Activated CD4-positive, alpha-beta T cell treated with anti-CD3 and anti-CD28 coated beads, Interleukin-2, amount 50 U/mL, for 4 hours (primary cell): ENCODE measurements around the gene CROCC2.

Experiments
- DNase-seq, 2 experiments: peaks; one replicate each; pipeline ENCODE4 v3.0.0-alpha.2; 2020

CROCC2 gene

DNA sequence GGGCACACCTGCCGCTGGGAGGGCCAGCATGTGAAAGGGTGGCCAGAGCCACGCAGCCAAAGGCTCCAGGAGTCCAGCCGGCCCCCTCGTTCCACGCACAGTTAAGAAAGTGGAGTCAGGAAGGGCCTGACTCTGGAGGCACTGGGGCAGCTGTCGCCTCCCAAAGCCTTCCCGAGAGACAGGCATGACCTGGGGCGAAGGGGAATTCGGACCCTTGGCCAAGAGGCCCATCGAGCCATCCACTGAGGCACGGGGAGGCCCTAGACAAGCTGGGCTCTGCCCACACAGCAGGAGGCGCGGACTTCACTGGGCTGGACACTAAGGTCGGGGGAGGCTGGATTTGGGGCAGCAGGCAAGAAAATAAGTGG is 53.8 kb downstream of the CROCC2 start:
- DNase-seq, result no peak

DNA sequence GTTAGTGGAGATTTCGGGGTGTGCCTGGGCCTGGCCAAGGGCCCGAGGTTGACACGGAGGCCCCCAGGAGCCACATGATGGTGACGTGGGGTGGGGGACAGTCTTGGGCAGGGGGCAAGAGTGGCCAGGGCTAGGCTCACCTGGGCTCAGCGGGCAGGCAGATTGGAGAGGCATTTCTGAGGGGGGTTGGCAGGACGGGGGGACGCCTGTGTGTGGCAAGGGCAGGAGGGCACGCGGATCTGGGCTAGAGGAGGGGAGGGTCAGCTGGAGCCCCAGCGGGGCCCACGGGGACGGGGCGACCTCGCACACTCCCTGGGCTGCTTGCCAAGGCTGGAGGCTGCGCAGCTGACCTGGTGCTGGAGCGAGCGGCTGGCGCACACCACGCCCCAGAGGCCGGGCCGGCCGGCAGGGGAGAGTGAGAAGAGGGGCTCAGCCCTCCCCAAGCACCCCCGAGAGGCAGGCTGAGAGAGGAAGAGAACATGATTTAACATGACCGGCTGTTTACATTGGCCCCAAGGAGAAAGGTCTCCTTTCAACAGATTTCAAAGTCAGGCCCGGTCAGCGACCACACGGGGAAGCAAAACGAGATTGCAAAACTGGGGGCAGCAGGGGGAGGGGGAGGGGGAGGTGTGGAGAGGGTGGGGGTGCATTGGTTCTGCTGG is 54.3 kb downstream of the CROCC2 start:
- DNase-seq, result no peak

- DNase-seq, result no peak
Observed at GRCh38 chr2:240960971-240961876, 55.1 kb downstream of the CROCC2 start.

DNA sequence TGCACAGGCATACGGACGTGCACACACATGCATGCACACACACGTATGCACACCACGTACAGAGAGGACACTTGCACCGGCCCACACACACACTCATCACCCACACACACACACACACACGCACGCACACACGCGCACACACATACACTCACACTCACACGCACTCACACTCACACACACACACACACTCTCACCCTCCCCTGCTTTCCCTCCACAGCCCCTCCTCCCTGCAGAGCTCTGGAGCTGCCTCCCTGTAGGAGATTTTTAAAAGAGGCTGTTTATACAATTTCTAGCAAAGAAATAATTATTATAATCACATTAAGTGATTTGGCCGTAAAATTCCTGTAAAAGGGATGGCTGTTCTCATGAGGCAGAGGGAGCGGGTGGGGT is 55.8 kb downstream of the CROCC2 start:
- DNase-seq, result no peak

DNA sequence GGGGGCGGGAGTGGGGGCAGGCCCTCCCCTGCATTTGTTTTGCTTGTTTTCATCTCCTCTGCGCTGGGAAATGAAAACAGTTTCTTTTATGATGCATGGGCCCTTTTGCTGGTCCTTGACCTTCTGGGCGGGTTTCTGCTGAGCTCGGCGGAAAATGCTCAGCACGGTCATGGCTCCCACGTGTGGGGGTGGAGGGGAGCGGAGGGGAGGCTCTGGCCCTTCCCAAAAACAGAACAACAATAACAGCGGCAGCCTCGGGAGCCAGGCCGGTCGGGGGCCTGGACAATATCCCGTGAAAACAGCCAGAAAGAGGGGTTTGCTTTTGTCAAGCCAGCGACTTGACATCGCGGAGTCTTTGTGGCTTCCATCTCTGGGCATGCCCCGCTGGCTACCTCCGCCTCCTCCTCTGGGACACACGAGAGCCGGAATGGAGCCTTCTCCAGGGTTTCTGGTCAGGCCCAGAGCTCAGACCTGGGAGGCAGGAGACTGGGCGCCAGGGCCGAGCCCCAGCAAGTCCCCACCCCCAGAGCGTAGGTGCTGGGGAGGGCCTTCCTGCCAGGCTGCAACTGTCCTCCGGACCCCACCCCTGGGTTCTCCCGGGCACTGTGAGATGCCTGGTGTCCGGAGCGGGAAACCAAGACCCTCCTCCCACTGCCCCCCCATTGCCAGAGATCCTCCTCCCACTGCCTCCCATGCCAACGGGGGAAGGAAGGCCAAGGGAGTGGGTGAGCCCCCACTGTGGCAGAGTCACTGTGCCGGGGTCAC is 56.3 kb downstream of the CROCC2 start:
- no peak for DNase-seq

GRCh38 chr2:240963065-240963867 is 57.1 kb downstream of the CROCC2 start:
- no peak for DNase-seq

DNA sequence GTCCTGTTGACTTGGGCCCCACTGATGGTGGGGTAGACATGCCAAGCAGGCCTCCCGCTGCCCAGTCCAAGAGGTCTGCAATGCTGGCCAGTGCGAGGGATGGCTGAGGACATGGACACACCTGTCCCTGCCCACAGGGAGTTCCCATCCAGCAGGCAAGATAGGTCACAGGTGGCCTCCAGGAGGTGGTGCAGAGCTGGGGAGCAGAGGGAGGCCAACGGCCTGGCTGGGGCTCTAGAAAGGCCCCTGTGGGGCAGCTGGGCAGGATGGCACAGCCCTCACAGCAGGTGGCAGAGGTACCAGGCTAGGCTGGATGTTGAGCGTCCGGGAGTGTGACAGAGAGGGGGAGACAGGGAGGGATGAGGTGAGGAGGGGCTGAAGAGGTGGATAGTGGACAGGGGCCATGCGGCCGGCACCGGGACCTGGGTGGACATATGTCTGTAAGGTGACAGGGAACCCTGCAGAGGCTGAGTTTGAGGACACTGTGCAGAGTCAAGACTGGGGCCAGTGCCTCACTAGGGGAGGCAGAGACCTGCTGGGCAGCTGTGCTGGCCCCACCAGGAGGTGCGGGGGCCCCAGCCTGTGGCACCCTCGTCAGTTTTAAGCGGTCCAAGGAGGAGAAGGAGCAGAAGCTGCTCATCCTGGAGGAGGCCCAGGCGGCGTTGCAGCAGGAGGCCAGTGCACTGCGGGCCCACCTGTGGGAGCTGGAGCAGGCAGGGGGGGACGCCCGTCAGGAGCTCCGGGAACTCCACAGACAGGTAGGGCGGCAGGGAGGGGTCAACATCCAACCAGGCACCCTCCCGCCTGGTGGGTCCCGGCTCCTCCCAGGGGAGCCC is 58.0 kb downstream of the CROCC2 start:
- no peak for DNase-seq

DNA sequence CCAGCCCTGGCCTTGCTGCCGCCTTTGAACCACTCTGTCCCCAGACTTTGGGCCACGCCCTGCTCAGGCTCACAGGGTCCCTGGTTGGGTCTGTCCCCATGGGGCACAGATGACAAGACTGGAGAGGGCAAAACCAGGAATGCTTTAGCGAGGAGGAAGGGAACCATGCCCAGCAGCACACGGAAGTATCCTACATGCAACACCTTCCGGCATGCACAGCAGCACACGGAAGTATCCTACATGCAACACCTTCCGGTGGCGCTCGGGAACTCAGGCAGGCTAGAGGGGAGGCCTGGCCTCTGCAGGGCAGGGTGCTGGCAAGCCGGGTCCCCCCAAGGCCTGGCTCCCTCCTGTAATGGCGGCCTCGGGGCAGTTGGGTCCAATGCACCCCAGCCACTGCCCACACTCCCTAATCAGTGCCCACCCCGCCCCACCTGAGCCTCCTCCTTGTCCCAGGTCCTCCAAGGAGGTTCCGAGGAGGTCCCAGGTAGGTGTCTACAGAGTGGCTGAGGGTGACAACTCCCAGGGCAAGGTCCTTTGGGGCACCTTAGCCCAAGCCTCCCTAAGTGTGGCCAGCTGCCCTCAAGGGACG is 58.7 kb downstream of the CROCC2 start:
- no peak for DNase-seq

GRCh38 chr2:240965296-240965904 is 59.3 kb downstream of the CROCC2 start:
- DNase-seq, result no peak

- no peak for DNase-seq
Observed at GRCh38 chr2:240965905-240966456, 59.8 kb downstream of the CROCC2 start.

DNA sequence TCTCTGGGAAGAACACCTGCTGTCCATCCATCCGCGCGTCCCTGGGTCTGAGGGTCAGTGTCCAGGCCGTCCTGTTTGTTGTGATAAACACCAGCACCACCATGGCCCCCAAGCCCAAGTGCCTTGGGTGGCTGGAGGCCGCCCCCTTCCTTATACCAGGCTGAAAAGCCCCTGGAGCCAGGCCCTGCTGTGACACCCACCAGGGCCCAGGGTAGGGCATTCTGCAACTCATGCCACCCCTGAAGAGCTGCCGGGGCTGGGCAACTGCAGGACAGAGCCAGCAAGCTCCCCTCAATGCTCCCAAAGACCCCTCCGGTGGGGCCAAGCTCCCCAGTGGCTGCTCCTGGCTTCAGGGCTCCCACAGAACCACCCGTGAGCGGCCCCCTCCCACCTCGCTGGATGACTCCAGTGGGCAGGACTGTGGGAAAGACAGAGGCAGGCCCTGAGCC is 60.3 kb downstream of the CROCC2 start:
- DNase-seq, result no peak

GRCh38 chr2:240966906-240967680 is 61.0 kb downstream of the CROCC2 start:
- no peak for DNase-seq

DNA sequence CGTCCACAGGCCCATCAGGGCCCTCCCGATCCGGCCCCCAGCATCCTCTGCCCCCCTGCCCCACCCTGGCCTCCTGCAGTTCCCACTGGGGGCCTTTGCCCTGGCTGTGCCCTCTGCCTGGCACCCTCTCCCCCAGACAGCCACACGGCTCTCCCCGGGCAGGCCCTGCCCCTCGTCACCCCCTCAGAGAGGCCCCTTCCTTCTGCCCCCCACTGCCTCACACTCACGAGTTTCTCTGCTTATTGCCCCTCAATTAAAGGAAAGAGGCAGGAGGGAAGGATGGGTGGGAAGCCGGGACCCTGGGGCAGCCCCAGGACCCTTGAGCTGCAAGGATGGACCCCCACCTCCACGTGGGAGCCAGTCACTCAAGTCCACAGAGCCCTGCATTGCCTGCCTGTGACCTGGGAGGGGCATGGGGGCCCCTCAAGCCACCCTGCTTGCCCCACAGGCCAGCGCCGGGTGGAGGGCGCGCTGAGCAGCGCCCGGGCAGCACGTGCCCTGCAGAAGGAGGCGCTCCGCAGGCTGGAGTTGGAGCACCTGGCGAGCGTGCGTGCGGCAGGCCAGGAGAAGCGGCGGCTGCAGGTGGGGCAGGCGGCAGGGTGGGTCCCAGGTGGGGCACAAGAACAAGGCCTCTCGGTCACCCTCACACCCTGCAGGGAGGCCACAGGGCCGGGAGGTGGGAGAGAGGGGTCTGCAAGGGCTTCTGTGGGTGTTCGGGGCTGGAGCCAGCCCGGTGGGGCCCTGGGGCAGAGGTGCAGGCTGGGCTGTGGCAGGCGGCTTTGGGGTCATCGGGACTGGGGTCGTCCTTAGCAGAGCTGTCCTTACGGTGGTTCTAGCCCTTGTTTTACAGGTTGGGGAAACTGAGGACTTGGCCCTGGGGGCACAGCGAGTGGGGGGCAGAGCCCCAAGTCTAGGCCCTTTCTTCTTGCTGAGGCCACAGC is 61.8 kb downstream of the CROCC2 start:
- DNase-seq, result no peak

DNA sequence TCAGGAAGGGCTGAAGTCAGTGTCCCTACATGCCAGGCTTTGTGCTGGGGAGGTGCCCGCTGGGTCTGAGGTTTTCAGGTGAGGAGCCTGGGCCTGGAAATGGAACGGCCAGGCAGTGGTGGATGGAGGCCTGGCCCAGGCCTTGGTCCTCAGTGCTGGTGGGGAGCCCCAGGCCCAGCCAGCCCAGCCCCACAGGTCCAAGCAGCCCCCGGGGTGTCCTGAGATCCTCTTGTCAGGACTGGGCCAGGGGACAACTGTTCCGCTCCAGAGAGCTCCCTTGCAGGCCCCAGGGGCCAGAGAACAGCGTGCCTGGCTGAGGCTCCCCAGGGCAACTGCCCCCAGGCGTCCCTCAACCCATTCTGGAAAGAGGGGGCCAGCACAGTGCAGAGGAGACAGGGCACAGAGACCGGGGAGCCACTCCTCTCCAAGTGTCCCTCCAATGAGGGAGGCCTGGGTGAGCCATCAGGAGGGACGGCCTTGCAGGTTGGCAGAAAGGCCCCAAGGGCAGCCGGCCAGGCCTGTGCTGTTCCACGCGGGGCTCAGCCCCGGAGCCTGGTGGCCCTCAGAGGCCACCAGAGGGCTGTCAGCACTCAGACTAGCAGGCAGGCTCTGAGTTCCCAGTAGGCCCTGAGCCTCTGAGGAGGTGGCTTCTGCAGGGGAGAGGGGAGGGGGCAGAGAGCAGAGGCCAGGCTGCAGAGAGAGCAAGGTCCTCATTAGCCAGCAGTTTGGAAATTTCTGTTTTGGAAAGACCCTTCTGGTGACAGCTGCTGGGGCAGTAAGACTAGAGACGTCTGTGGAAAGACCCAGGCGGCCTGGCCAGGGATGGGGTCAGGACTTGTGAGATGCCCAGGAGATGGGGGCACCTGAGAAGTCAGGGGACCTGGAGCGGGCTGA is 62.8 kb downstream of the CROCC2 start:
- DNase-seq, result no peak

- DNase-seq, result no peak
Observed at GRCh38 chr2:240970104-240970503, 64.0 kb downstream of the CROCC2 start.

- DNase-seq, result no peak
Observed at GRCh38 chr2:240970816-240971215, 64.7 kb downstream of the CROCC2 start.

- DNase-seq, result no peak
Observed at GRCh38 chr2:240972201-240972600, 66.1 kb downstream of the CROCC2 start.
